ELF-1 (cell line): ENCODE results near the gene TTC14.

ENCODE experiments used
- DNase-seq: peaks from one replicate; pipeline ENCODE4 v3.0.0-alpha.2; 2016; ENCODE audit warnings: low read depth, low spot score

Gene TTC14

GRCh38 chr3:180633722-180634121 is 31.8 kb downstream of the TTC14 start:
- peak; percentile 23 for DNase-seq

GRCh38 chr3:180640987-180641386 is 39.0 kb downstream of the TTC14 start:
- no peak for DNase-seq

- DNase-seq, result no peak
Observed at GRCh38 chr3:180646187-180646790, 44.3 kb downstream of the TTC14 start.

- DNase-seq, result no peak
Observed at GRCh38 chr3:180656406-180656805, 54.4 kb downstream of the TTC14 start.

GRCh38 chr3:180657094-180657493 is 55.1 kb downstream of the TTC14 start:
- DNase-seq, result no peak
